ENCODE data around the gene AKAP6.

AKAP6 gene

DNA sequence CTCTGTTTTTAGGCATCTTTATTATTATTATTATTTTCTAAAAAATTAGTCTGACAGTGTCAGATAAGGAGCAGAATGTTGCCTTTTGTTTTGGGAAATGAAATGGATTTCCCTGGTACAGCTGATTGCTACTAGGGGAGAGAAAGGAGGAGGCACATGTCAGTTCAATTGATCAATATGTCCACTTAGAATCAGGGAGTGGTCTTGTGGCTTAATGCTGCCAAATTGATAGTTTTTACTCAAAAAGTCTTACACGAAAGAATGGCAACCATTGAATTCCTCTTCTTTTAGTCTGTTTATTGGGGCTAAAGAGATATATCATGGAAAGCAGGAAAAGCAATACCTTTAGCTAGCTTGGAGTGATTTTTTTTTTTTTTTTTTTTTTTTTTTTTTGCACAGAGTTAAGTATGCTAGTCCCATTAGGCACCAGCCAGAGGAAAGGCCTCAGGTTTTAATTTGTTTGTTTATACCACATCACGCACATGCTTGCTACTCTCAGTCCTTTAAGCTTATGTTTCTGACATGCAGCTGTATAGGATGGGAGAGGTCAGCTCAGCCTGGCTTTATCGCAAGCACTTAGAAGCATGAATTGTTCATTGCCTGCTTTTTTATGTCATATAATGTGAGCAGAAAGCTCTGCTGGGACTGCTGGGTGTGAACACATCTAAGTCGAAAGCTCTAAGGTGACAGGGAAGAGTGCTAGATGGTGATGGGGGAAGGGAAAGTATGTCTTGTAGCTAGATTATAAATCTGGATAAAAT lies 1.4 kb downstream of the AKAP6 start:
- no peak for DNase-seq (ENCODE audit: low read depth)

- DNase-seq (ENCODE audit: low read depth): no peak
Measured at GRCh38 chr14:32331206-32331605, 2.1 kb downstream of the AKAP6 start.

- DNase-seq (ENCODE audit: low read depth): no peak
Measured at GRCh38 chr14:32332415-32333316, 3.6 kb downstream of the AKAP6 start.

- no peak for DNase-seq (ENCODE audit: low read depth)
Measured at GRCh38 chr14:32336702-32337101, 7.6 kb downstream of the AKAP6 start.

DNA sequence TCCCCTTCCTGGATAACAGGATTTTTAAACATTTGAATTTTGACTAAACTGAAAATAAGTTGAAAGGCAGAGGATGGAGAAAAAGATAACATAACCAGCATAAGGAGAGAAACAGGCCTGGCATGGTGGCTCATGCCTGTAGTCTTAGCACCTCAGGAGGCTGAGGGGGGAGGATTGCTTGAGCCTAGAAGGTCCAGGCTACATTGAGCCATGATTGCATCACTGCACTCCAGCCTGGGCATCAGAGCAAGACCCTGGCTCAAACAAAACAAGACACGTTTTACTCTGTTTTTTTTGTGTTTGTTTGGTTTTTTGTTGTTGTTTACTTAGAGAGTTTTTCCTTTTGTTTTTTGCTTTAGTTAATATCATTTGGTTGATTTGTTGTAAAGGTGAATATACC lies 8.7 kb downstream of the AKAP6 start:
- DNase-seq (ENCODE audit: low read depth): no peak

- no peak for DNase-seq (ENCODE audit: low read depth)
Measured at GRCh38 chr14:32339188-32339587, 10.1 kb downstream of the AKAP6 start.

- no peak for DNase-seq (ENCODE audit: low read depth)
Measured at GRCh38 chr14:32341947-32342846, 13.1 kb downstream of the AKAP6 start.

GRCh38 chr14:32342847-32343194 lies 13.7 kb downstream of the AKAP6 start:
- DNase-seq (ENCODE audit: low read depth): no peak

DNA sequence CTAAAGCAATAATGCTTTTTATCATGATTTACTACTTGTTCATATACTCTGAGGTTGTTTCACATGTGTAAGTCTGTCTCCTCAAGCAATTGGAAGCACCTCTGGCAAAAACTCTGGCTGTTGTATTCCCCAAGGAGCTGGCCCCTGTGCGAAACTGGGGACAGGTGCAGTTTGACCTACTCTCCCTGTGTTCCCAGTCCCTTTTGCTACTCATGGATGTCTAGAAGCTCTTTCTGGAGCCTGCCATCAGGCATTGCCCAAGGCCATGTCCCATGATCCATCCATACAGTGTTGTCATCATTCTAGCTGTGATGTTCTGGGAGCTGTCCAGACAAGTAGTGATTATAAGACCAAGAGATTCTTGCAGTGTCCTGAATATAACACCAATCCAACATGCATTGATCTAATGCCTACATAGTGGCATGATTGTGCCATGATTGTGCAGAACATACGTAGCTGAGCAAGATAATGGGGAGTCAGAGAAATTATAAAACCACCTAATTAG lies 14.9 kb downstream of the AKAP6 start:
- no peak for DNase-seq (ENCODE audit: low read depth)

- no peak for DNase-seq (ENCODE audit: low read depth)
Measured at GRCh38 chr14:32345311-32345791, 16.3 kb downstream of the AKAP6 start.

DNA sequence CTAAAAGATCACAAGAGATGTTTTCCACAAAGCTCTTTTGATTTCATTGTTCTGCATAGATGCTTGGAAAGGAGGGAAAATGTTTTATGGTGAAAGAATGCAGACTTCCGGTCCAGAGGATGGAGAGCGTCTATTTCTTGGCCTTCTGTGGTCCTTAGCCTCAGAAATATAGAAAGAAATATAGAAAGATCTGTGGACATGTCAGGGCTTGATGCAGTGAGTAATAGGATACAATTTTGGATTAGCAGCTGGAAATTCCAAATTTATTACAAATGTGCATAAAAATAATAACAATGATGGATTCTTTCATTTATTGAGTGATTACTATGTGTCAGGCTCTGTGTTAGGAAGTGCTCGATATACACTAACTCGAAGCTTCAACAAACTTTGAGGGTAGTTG lies 20.2 kb downstream of the AKAP6 start:
- no peak for DNase-seq (ENCODE audit: low read depth)

- DNase-seq (ENCODE audit: low read depth): no peak
Measured at GRCh38 chr14:32350020-32350419, 20.9 kb downstream of the AKAP6 start.

GRCh38 chr14:32352631-32353030 lies 23.5 kb downstream of the AKAP6 start:
- no peak for DNase-seq (ENCODE audit: low read depth)

- DNase-seq (ENCODE audit: low read depth): no peak
Measured at GRCh38 chr14:32354716-32355115, 25.6 kb downstream of the AKAP6 start.

- no peak for DNase-seq (ENCODE audit: low read depth)
Measured at GRCh38 chr14:32358781-32359180, 29.7 kb downstream of the AKAP6 start.

DNA sequence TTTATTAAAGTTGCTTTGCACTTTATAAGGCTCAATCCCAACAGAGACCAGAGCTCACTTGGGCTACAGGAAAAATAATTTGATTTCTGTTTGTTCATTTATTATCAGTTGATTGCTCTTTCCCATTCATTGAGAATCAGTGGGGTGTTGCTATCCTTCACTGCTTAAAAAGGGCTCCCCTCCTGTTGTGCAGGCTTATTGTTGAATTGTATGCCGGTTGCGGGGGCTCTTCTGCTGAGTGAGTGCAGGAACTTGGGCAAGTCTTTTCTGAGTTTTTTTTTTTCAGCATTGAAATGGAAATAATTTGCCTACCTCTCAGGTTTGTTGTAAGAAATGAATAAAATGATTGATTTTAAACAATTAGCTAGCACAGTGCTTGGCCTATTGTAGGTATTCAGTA lies 32.6 kb downstream of the AKAP6 start:
- DNase-seq (ENCODE audit: low read depth): no peak

- DNase-seq (ENCODE audit: low read depth): no peak
Measured at GRCh38 chr14:32363761-32364160, 34.7 kb downstream of the AKAP6 start.

GRCh38 chr14:32364941-32365340 lies 35.8 kb downstream of the AKAP6 start:
- no peak for DNase-seq (ENCODE audit: low read depth)

DNA sequence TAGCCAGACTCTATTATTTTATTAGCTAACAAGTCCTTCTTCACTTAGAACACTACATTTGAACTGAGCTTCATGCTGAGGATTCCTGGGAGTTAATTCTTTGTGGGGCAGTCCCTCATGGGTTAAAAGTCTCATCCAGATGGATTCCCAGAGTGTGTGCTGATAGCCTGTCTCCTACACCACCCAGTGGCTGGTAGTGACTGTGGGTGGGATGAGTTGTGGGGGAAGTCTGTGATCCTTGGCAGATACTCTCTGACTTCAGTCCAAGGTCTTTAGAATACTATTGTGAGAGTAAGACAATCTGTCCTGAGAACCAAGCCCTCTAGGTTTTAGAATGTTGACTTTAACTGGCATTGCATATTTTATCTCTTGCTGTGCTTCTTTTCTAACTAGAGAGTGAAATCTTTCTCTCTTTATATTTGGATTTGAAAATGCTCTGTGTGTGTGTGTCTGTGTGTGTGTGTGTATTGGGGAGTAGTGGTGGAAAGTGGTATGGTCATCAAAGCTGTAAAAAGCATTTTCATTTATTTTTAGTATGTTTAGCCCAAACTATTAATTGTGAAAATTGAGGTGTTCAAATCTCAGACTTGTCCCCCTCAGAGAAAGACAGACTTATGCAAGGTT lies 37.3 kb downstream of the AKAP6 start:
- no peak for DNase-seq (ENCODE audit: low read depth)

DNA sequence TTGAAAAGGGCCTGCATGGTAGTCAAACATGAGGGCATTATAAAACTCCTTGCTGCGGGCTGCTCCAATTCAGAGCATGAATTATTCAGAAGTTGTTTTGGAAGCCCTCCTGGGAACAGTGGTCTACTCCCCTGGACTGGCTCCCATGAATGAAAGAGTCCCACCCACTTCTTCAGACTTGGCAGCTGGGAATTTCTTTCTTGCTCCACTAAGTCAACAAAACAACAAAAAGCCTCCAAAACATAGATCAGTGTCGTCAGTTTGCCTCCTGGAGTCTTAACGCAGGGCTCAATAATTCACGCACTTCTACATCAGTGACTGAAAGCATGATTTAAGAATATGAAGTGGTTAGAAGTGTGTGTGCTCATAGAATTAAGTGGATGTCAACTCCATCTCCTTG lies 37.9 kb downstream of the AKAP6 start:
- no peak for DNase-seq (ENCODE audit: low read depth)

- DNase-seq (ENCODE audit: low read depth): no peak
Measured at GRCh38 chr14:32367516-32367915, 38.4 kb downstream of the AKAP6 start.

DNA sequence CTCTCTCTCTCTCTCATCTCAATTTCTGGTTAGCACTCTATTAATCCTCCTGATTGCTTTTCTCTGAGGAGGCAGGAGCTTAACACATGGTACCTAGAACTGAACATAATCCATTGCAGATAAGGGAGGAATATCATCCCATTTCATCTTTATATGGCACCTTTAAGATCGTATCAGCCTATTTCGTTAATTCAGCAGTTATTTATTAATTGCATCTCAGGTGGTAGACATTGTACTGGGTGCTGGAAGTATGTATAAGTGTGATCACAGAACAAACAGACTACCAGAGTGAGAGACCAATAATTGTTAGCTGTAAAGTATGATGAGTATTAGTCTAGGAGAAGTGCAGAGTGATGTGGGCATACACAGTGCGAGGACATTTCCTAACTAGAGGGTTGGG lies 39.0 kb downstream of the AKAP6 start:
- no peak for DNase-seq (ENCODE audit: low read depth)
